D721Med (cell line): ENCODE results near the gene FUCA1.

ENCODE experiments used
- DNase-seq: peaks from one replicate; pipeline ENCODE4 v3.0.0; 2011; ENCODE audit warnings: low spot score; ENCODE audit not compliant: insufficient read length
- FAIRE-seq: peaks from 2 replicates; lab custom pipeline; 2011; peaks lifted over from hg19 to GRCh38; lab: Jason Lieb, UNC
- TF ChIP-seq, protein P1 (sequence below): IDR thresholded peaks from 2 replicates; pipeline ENCODE4 v1.5.1; 2012; ENCODE audit warnings: mild to moderate bottlenecking, control low read depth; ENCODE audit not compliant: insufficient read depth; ENCODE audit errors: missing control alignments

The FUCA1 gene

DNA sequence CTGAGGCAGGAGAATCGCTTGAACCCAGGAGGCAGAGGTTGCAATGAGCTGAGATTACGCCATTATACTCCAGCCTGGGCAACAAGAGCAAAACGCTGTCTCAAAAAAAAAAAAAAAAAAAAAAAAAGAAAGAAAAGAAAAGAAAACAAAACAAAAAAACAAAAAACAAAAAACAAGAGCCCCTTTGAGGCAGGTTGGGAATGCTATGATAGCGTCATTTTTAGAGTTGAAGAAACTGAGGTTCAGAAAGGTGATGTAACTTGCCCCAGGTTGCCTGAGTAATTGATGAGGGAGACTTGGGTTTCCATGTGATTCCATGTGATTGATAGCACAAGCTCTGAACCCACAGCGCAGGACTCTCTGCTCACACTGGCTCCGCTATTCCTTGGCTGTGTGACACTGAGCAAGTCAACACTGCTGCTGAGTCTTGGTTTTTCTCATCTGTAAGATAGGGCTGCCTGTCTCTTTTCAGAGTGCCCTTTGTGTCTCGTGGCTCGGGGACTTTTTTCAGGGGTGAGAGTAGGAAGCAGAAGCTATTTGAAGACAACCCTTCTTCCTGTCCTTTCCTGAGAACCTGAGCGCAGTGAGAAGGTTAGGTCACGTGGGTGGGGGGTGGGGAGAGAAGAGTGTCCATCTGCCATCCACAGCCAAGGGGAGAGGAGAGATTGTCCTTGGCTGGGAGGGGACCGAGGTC lies 42.6 kb upstream of the FUCA1 start:
- DNase-seq (no peak), FAIRE-seq (no peak)
- TF ChIP-seq, protein P1, sequence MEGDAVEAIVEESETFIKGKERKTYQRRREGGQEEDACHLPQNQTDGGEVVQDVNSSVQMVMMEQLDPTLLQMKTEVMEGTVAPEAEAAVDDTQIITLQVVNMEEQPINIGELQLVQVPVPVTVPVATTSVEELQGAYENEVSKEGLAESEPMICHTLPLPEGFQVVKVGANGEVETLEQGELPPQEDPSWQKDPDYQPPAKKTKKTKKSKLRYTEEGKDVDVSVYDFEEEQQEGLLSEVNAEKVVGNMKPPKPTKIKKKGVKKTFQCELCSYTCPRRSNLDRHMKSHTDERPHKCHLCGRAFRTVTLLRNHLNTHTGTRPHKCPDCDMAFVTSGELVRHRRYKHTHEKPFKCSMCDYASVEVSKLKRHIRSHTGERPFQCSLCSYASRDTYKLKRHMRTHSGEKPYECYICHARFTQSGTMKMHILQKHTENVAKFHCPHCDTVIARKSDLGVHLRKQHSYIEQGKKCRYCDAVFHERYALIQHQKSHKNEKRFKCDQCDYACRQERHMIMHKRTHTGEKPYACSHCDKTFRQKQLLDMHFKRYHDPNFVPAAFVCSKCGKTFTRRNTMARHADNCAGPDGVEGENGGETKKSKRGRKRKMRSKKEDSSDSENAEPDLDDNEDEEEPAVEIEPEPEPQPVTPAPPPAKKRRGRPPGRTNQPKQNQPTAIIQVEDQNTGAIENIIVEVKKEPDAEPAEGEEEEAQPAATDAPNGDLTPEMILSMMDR: no peak

- DNase-seq (no peak), FAIRE-seq (no peak)
- TF ChIP-seq, protein P1: no peak
Measured at GRCh38 chr1:23910144-23910543, 42.1 kb upstream of the FUCA1 start.

GRCh38 chr1:23909412-23909811 lies 41.3 kb upstream of the FUCA1 start:
- DNase-seq (no peak), FAIRE-seq (no peak)
- TF ChIP-seq, protein P1: no peak

GRCh38 chr1:23908453-23909341 lies 40.6 kb upstream of the FUCA1 start:
- FAIRE-seq: no peak
- TF ChIP-seq, protein P1: no peak

DNA sequence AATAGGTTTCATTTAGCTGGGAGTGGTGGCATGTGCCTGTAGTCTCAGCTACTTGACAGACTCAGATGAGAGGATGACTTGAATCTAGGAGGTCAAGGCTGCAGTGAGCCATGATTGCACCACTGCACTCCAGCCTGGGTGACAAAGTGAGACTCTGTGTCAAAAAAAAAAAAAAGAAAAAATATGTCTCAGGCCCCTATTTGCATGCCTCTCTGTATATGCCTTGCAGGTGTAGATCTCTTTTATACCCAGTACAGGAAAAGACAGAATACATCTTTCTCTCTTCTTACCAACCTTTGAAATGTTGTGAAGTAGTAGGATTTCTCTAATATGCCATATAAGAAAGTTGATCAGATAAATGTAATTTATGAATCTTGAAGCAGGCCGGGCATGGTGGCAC lies 38.6 kb upstream of the FUCA1 start:
- DNase-seq: no peak
- no peak for FAIRE-seq

More at GRCh38 chr1:23908453-23909341, 40.6 kb upstream of the FUCA1 start:
- no peak for DNase-seq

DNA sequence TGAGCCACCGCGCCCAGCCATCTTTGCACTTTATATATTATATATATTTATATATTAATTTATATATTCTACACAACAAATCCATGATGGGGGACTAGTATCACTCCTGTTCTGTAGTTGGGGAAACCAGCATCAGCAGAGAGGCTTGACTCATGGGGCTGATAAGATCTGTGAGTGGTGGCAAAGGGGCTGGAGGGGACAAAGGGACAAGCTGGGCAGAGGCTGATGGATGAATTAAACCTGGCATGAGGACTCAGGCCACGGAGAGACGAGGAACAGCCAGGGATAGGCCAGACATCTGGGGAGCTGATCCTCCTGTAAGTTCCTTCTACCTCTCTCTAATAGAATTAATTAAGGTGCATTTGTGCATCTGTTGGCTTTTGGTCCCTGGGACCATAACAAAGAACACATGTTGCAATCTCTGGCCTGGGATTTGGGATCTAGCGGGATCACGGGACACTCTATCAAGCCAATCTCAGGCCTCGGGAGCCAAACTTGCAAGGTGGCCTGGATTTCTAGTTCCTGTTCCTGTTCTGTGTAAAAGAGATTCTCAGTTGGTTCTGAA lies 37.5 kb upstream of the FUCA1 start:
- FAIRE-seq (no peak), DNase-seq (no peak)
- TF ChIP-seq, protein P1: no peak

More for the DNA sequence above, 38.6 kb upstream of the FUCA1 start:
- TF ChIP-seq, protein P1: no peak
